ENCODE data around the gene MTFR2. TPM values are rescaled to one million over a fixed set of nuclear protein-coding genes. Genes with fewer than 3 reads are reported as not detected.

MTFR2 gene
- total and polyA plus RNA-seq, 2 of the 13 experiments (the other 11 are each of a cell fraction or from before 2014, with no cell fraction given) = 6.7 to 10.7 TPM

GRCh38 chr6:136249336-136249735 is 775 bp downstream of the MTFR2 start:
- peak; percentile 6 for ATAC-seq
- H3K9me3 ChIP-seq (ENCODE audit: low read length) = no peaks in the 10 kb centered on the region
- peak overlapping the region; percentile 72 for H3K9ac ChIP-seq (ENCODE audit: insufficient read depth, low read depth, low read length)
- ChIA-PET POLR2A (interaction anchor here (1.5 to 4.8 kb wide), 3 partner anchors 22 to 751 kb away, joined by 3 to 85 read pairs (median 22); partner anchors contain the start of gene BCLAF1), CTCF (ENCODE audit: low intra/inter-chr PET ratio, low total read pairs) (no interaction called here)
- TF ChIP-seq ZNF430 (CRISPR knock-in tag; IDR thresholded peaks at IDR 0.05) (0 out of 2 replicates have a peak, but pooled peaks have one; percentile 34), ZFP36 (IDR thresholded peaks at IDR 0.05; ENCODE audit: borderline replicate concordance, low read depth, low read length, partially characterized antibody) (no peak), IRX3 (CRISPR knock-in tag; IDR thresholded peaks at IDR 0.05; ENCODE audit: borderline replicate concordance, low read depth) (0 out of 2 replicates have a peak, but pooled peaks have one; percentile 4), ZNF383 (CRISPR knock-in tag; IDR thresholded peaks at IDR 0.05; ENCODE audit: borderline replicate concordance) (no peak)
- DNase-seq (ENCODE audit: low spot score) = no peak
- H3K4me3 ChIP-seq (replicated peaks in 1 of 3; ENCODE audit: insufficient read depth in 1 of 3, low read depth in 2 of 3, low read length in 3 of 3) = peak overlapping the region; percentile 86 to 96 (median 88)
- H3K36me3 ChIP-seq (replicated peaks in 1 of 2; ENCODE audit: control insufficient read depth in 1 of 2, insufficient read depth in 2 of 2, low read length in 2 of 2) = peaks cover 1 to 3% of the 10 kb centered on the region in 2 experiments; a peak in 3 of 5 replicates
- H3K27me3 ChIP-seq (ENCODE audit: control insufficient read depth in 1 of 2, insufficient read depth in 2 of 2, low read length in 2 of 2) = no peaks in the 10 kb centered on the region; a peak in 1 of 5 replicates
- no peaks in the 10 kb centered on the region for H4K20me1 ChIP-seq (ENCODE audit: insufficient read depth, low read length)
- no TSS peak for BruUV-seq (replicated peaks)
- H3K4me2 ChIP-seq (ENCODE audit: low read depth, low read length) = peak overlapping the region; percentile 71
- in situ Hi-C loops (cut with HindIII; ENCODE audit: extremely low pct_ligation_motif_present, low pct_unique_long_range_greater_than_20kb) = no loop called here
- intact Hi-C loops (cut with micrococcal nuclease; ENCODE audit: unreplicated experiment) = no loop called here
- WGBS (ENCODE audit: low lambda C conversion rate) = 1% methylated on average over 6 of the region's 6 CpGs
- H3K79me2 ChIP-seq (ENCODE audit: insufficient read depth, low read length) = peaks cover 4% of the 10 kb centered on the region
- peaks cover 19% of the 10 kb centered on the region for H3K4me1 ChIP-seq (ENCODE audit: insufficient read depth, low read length)
- no peak for FAIRE-seq
- H3K27ac ChIP-seq (ENCODE audit: extremely low read length, insufficient read depth, low read length) = peak overlapping the region; percentile 51
- peak overlapping the region; percentile 68 for H2AFZ ChIP-seq (ENCODE audit: low read length)

GRCh38 chr6:136244061-136244616 is 6.0 kb downstream of the MTFR2 start:
- Histone ChIP-seq H3K27ac (ENCODE audit: extremely low read length, insufficient read depth, low read length) (no peak overlapping the region), H3K27me3 (ENCODE audit: control insufficient read depth in 1 of 2, insufficient read depth in 2 of 2, low read length in 2 of 2) (no peaks in the 10 kb centered on the region), H3K9ac (ENCODE audit: insufficient read depth, low read depth, low read length) (no peak overlapping the region), H3K36me3 (replicated peaks in 1 of 2; ENCODE audit: control insufficient read depth in 1 of 2, insufficient read depth in 2 of 2, low read length in 2 of 2) (peaks cover 4 to 15% of the 10 kb centered on the region in 2 experiments; a peak in 4 of 5 replicates), H3K79me2 (ENCODE audit: insufficient read depth, low read length) (peaks cover 4% of the 10 kb centered on the region), H4K20me1 (ENCODE audit: insufficient read depth, low read length) (no peaks in the 10 kb centered on the region), H3K4me3 (replicated peaks in 1 of 3; ENCODE audit: insufficient read depth in 1 of 3, low read depth in 2 of 3, low read length in 3 of 3) (no peak overlapping the region), H3K9me3 (ENCODE audit: low read length) (no peaks in the 10 kb centered on the region), H3K4me2 (ENCODE audit: low read depth, low read length) (no peak overlapping the region), H3K4me1 (ENCODE audit: insufficient read depth, low read length) (peaks cover 7% of the 10 kb centered on the region), H2AFZ (ENCODE audit: low read length) (no peak overlapping the region)
- CTCF ChIA-PET (ENCODE audit: low intra/inter-chr PET ratio, low total read pairs) = no interaction called here
- POLR2A ChIA-PET = no interaction called here
- 91% methylated on average over 5 of the region's 5 CpGs for whole genome bisulfite sequencing (ENCODE audit: low lambda C conversion rate)
- in situ Hi-C loops (cut with HindIII; ENCODE audit: extremely low pct_ligation_motif_present, low pct_unique_long_range_greater_than_20kb) (no loop called here), intact Hi-C loops (cut with micrococcal nuclease; ENCODE audit: unreplicated experiment) (no loop called here)
- no peak for DNase-seq (ENCODE audit: low spot score)
- ATAC-seq = no peak
- FAIRE-seq = no peak
- no TSS peak for BruUV-seq (replicated peaks)
- TF ChIP-seq PBX2 (CRISPR knock-in tag; IDR thresholded peaks at IDR 0.05) = no peak
- no peak for TF ChIP-seq THAP8 (CRISPR knock-in tag; IDR thresholded peaks at IDR 0.05; ENCODE audit: borderline replicate concordance)
- no peak for TF ChIP-seq ZNF30 (CRISPR knock-in tag; IDR thresholded peaks at IDR 0.05)
- no peak for TF ChIP-seq SALL1 (CRISPR knock-in tag; IDR thresholded peaks at IDR 0.05)
- TF ChIP-seq ZNF784 (CRISPR knock-in tag; IDR thresholded peaks at IDR 0.05; ENCODE audit: borderline replicate concordance) = no peak
- TF ChIP-seq KDM5B (CRISPR knock-in tag; IDR thresholded peaks at IDR 0.05; ENCODE audit: borderline replicate concordance) = no peak
- TF ChIP-seq ZNF3 (CRISPR knock-in tag; IDR thresholded peaks at IDR 0.05) = no peak
- no peak for TF ChIP-seq CHCHD3 (CRISPR knock-in tag; IDR thresholded peaks at IDR 0.05)

Measured in HepG2 (cell line).